MG63 (cell line): ENCODE results near the gene GP2. TPM values are rescaled to one million over a fixed set of nuclear protein-coding genes. Genes with fewer than 3 reads are reported as not detected.
"Not testable (repeated sequence)": the region's sequence is repeated elsewhere in the genome, so short reads cannot be mapped to it uniquely, and the experiment has no call there.

Experiments
- DNase-seq: peaks from one replicate; pipeline ENCODE4 v3.0.0-alpha.2; 2020
- H3K27me3 ChIP-seq: fragments of 250-450 bp; sonication (Bioruptor Pico); 2 replicates; pipeline ENCODE4 v1.5.1; 2020; ENCODE audit warnings: mild to moderate bottlenecking, moderate library complexity
- H3K36me3 ChIP-seq: fragments of 250-450 bp; sonication (Bioruptor Pico); 2 replicates; pipeline ENCODE4 v1.5.1; 2020; ENCODE audit warnings: mild to moderate bottlenecking, moderate library complexity
- H3K4me3 ChIP-seq: fragments of 250-450 bp; sonication (Bioruptor Pico); 2 replicates; pipeline ENCODE4 v1.5.1; 2020; ENCODE audit warnings: mild to moderate bottlenecking, moderate library complexity
- H3K9me3 ChIP-seq: fragments of 250-450 bp; sonication (Bioruptor Pico); 2 replicates; pipeline ENCODE4 v1.5.1; 2020; ENCODE audit warnings: mild to moderate bottlenecking, moderate library complexity
- total RNA-seq: library from RNA; depleted of rRNA; stranded (reverse); fragments of >200 nt; shearing (Covaris generic); gene quantifications from 2 replicates; pipeline ENCODE4 v1.2.3, GENCODE V29; 2014; ENCODE audit warnings: low replicate concordance

Gene GP2
- total RNA-seq, 1 experiment from 2014 or later: not detected

DNA sequence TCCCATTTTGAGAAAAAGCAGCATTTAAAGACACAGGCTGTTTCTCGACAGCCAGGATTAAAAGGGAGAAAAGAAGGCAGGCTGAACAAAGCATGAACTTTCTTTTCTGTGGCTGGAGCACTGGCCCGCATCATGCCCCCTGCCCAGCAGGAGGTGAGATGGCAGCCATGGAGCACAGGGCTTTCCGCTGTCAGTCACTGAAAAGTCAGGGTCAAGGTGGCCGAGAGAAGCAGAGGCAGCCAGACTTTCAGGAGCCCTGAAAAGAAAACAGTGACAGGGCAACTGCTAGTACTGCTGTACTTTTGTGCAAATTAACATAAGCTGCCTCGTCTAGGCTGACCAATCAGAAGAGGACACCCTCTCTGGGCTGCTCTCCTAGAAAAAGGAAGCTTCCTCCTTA, 5.8 kb upstream of the GP2 start:
- no peak for DNase-seq
- H3K36me3 ChIP-seq: no peaks in the 10 kb centered on the region
- H3K27me3 ChIP-seq: no peaks in the 10 kb centered on the region
- no peaks in the 10 kb centered on the region for H3K9me3 ChIP-seq
- no peak overlapping the region for H3K4me3 ChIP-seq

DNA sequence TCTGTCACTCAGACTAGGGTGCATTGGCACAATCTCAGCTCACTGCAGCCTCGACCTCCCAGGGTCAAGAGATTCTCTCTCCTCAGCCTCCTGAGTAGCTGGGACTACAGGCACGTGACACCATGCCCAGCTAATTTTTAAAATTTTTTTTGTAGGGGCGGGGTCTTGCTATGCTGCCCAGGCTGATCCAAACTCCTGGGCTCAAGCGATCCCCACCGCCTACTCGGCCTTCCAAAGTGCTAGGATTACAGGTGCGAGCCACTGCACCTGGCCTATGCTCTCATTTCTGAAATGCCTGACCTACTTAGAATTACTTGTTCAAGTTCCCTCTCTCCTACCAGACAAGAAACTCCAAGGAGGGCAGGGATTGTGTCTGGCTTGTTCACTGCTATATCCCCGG, 5.1 kb upstream of the GP2 start:
- no peaks in the 10 kb centered on the region for H3K27me3 ChIP-seq
- H3K36me3 ChIP-seq: no peaks in the 10 kb centered on the region
- H3K9me3 ChIP-seq: no peaks in the 10 kb centered on the region
- no peak overlapping the region for H3K4me3 ChIP-seq
- DNase-seq: no peak

DNA sequence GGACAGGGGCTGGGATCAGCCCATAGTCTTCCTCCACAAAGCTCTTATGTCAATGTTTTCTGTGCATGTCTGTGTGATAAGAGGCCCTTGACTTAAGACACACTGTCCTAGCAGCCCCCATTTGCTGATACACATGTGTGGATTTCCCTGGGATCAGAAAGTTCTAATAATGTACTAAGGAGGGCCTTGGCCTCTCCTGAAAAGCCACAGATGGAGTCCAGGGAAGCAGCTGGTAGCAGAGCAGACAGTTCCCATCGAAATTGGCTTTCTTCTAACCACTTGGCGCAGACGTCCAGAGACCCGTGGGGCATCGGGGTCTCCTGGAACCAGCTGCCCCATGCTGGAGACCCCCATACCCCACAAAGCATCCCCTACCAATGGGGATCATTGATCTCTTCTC, 4.3 kb upstream of the GP2 start:
- H3K4me3 ChIP-seq: no peak overlapping the region
- H3K36me3 ChIP-seq: no peaks in the 10 kb centered on the region
- no peak for DNase-seq
- no peaks in the 10 kb centered on the region for H3K9me3 ChIP-seq
- no peaks in the 10 kb centered on the region for H3K27me3 ChIP-seq

DNA sequence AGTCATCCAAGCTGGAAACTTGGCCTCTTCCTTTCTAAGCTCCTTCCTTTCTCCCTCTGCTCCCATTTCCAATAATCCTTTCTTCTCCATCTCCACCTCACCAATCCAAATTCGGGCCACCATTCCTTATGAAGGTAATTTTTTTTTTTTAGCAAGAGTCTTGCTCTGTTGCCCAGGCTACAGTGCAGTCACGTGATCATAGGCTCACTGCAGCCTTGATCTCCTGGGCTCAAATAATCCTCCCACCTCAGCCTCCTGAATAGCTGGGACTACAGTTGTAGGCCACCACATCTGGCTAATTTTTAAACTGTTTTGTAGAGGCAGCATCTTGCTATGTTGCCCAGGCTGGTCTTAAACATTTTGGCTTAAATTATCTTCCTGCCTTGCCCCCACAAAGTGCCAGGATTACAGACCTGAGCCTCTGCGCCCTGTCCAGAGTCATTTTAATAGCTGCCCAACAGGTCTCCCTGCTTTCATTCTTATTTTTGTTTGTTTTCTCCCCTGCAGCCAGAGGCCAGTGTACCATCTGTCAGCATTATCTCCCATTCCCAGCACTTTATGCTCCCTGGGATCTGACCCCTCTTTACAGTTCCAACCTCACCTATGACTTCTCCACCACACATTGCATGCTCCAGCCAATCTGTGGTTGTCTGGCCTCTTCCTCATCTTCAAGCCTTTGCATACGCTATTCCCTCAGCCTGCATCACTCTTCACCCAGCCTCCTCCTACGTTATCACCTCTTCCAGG, 2.3 kb upstream of the GP2 start:
- H3K27me3 ChIP-seq: no peaks in the 10 kb centered on the region
- no peak for DNase-seq
- no peaks in the 10 kb centered on the region for H3K36me3 ChIP-seq
- H3K9me3 ChIP-seq: no peaks in the 10 kb centered on the region
- H3K4me3 ChIP-seq: no peak overlapping the region

DNA sequence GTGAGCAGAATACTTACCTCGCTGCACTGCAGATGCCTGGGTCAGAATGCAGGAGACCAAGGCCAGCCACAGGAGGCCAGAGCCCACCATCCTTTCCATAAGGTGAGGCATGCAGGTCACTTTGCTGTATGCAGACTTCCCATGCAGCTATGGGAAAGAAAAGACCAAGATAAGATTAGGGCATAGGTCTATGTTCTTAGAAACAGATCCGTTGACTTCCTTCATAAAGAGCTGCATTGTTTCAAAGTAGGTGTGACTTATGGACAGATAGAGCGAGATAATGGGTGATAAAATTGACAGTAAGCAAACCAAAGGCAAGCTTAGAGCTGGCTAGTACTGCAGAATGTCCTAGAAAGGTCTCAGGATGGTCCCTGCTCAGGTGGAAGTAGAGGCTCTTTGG, 992 bp downstream of the GP2 start:
- H3K4me3 ChIP-seq: no peak overlapping the region
- no peaks in the 10 kb centered on the region for H3K9me3 ChIP-seq
- H3K36me3 ChIP-seq: no peaks in the 10 kb centered on the region
- DNase-seq: no peak
- H3K27me3 ChIP-seq: no peaks in the 10 kb centered on the region

DNA sequence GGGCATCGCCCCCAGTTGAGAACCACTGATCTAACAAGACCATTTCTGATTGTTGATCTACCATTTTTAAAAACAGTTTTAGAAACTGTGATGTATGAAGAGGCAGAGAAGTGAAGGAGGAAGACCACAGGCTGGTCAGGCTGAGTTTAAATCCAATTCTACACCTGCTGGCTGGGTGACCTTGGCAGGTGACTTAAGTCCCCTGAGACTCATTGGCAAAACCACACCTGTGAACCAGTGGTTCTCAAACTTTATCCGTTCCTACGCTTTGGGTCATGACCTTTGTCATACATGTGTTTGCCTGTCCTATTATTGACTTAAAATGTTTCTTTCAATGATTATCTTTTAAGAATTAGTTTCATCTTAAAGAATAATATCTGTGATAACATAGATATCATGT, 2.3 kb downstream of the GP2 start:
- no peak for DNase-seq
- Histone ChIP-seq H3K36me3 (no peaks in the 10 kb centered on the region), H3K27me3 (no peaks in the 10 kb centered on the region)

DNA sequence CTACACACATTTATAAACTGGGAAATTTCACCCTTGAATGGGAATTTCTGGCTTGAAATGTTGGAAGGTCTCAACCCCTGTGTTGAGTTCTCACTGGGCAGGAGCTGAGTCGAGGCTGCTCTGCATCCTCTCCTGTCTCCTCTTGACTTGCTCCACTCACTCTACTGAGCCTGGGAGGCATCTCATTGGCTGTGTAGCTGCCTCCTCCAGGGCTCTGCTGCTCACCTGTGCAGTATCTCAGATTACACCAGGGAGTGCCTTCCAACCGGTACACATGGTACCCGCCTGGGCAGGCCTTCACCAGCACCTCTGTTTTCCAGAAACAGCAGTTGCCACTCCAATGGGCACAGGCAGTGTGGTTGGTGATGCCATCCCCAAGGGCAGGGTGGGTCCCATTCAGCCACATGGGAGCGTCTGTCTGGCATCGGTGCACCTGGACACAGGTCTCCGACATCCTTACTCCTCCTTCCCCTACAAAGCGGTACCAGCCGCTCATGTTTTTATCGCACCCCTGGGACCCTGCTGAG, 3.7 kb downstream of the GP2 start:
- no peak for DNase-seq
- no peaks in the 10 kb centered on the region for H3K36me3 ChIP-seq
- no peaks in the 10 kb centered on the region for H3K9me3 ChIP-seq
- no peak overlapping the region for H3K4me3 ChIP-seq
- H3K27me3 ChIP-seq: no peaks in the 10 kb centered on the region

More for the DNA sequence above, 2.3 kb downstream of the GP2 start:
- H3K4me3 ChIP-seq: no peak overlapping the region
- H3K9me3 ChIP-seq: no peaks in the 10 kb centered on the region

DNA sequence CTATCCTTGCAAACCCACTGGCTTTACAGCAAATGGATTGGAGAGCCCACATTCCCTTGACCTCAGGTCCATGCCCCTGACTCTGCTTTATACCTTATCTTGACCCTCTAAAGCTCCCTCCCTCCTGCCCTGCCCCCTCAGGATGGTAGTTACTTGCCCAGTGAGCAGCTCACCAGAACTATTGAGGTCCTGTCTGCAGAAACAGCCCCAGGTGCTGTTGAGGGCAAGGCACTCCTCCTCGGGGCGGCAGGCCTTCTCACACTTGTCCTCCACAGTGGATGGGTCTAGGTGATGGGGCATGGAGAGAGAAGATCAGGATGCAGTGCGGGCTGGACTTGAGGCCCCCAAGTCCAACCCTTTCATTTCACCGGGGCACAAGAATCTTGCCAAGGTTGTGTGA, 4.6 kb downstream of the GP2 start:
- Histone ChIP-seq H3K36me3 (no peaks in the 10 kb centered on the region), H3K9me3 (no peaks in the 10 kb centered on the region), H3K27me3 (no peaks in the 10 kb centered on the region), H3K4me3 (no peak overlapping the region)
- no peak for DNase-seq

DNA sequence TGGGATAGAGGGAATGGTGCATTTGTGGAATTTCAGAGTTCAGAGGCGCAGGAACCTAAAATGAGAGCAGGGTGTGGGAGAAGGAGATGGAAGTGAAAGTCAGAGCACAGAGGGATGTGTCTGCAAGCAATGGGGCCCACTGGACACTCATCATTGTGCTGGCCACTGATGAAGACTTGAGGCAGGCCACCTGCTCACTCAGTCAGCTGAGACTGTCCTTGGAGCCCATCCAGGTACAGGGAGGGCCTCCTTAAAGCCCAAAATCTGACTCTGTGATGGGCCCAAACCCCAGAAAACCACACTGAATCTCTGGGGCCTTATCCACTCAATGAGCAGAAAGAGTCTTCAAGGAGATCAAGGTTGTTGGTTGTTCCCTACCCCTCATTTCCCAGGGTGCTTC, 5.6 kb downstream of the GP2 start:
- Histone ChIP-seq H3K4me3 (no peak overlapping the region), H3K36me3 (no peaks in the 10 kb centered on the region), H3K9me3 (no peaks in the 10 kb centered on the region), H3K27me3 (peaks cover 4% of the 10 kb centered on the region; the same call in 1 of the 2 replicates)
- no peak for DNase-seq

DNA sequence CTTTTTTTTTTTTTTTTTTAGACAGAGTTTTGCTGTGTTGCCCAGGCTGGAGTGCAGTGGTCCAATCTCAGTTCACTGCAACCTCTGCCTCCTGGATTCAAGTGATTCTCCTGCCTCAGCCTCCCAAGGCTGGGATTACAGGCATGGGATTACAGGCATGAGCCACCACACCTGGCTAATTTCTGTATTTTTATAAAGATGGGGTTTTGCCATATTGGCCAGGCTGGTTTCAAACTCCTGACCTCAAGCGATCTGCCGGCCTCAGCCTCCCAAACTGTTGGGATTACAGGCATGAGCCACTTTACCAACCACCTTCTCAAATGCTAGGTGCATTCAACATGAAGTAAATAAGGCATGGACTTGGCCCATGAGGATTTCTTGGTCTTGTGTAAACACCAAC, 6.3 kb downstream of the GP2 start:
- not testable (repeated sequence) for H3K9me3 ChIP-seq, DNase-seq, H3K4me3 ChIP-seq, H3K27me3 ChIP-seq, H3K36me3 ChIP-seq

DNA sequence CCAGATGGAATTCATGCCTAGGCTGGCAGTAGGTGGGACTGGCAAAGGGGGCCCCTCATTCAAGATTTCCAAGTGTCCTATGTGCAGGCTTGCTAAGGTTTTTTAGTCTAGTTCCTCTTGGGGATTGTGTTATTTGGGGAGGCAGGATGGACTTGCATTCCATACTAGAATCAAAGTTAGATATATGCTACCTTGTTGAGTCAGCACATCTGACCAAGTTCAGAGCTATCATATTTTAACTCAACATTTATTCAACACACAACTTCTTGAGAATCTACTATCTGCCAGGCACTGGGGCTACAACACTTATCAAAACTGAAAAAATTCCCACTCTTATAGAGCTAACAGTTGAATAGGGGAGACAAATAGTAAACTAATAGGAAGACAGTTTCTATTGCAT, 6.7 kb downstream of the GP2 start:
- H3K4me3 ChIP-seq: no peak overlapping the region
- no peaks in the 10 kb centered on the region for H3K9me3 ChIP-seq
- H3K27me3 ChIP-seq: peaks cover 4% of the 10 kb centered on the region; the same call in 1 of the 2 replicates
- H3K36me3 ChIP-seq: no peaks in the 10 kb centered on the region
- DNase-seq: no peak

DNA sequence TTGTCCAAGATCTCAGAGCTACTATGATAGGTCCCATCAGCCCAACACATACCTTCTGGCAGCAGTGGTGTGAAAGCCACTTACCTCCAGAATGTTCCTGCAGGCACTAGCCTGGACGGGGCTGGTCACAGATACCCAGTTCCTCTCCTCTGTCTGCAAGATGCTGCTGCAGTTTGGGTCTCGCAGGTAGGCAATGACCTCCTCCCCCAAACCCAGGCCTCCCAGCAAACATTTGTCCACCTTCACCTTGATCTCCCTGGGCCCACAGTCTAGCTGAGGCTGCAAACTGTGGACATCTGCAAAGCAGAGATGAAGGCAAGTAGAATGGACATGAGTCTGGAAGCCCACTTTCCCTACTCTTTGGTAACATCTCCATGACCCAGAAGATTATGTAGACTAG, 7.1 kb downstream of the GP2 start:
- peaks cover 6% of the 10 kb centered on the region; the same call in 1 of the 2 replicates for H3K27me3 ChIP-seq
- H3K9me3 ChIP-seq: no peaks in the 10 kb centered on the region
- no peak for DNase-seq
- no peaks in the 10 kb centered on the region for H3K36me3 ChIP-seq
- no peak overlapping the region for H3K4me3 ChIP-seq

DNA sequence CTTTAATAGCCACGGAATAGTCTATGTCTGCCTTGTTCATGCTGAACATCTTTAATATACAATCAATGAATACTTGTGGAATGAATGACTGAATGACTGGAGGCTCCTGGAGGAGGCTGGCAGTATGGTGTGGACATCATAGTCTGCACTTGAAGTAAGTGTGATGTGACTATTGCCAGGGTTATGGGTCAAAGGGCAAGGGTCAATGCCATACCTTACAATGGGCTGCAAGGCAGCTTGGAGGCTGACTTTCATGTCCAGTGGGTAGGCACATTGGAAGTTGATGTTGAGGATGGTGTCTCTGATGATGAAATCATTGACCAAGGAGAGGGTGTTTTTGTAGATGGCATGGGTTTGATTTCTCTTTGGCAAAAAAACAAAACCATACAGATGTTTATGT, 7.9 kb downstream of the GP2 start:
- H3K27me3 ChIP-seq: peaks cover 6% of the 10 kb centered on the region; the same call in 1 of the 2 replicates
- no peaks in the 10 kb centered on the region for H3K9me3 ChIP-seq
- H3K36me3 ChIP-seq: no peaks in the 10 kb centered on the region
- no peak for DNase-seq
- H3K4me3 ChIP-seq: no peak overlapping the region

DNA sequence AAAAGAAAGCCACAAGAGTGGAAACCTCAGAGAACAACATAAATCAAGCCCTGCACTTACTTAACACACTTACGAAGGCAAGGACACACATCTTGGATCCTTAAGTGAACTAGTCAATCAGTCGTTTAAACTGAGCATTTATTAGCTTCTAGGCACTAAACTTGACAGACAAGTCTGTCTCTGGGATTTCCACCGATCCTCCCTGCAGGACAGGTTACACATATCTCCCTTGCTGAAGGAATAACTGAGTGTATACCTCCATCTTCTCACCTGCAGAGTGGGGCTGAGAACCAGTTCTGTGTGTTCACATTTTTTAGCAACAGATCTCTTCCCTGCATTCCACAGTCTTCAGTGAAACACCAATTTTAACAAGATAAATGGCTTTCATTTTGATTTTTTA, 8.9 kb downstream of the GP2 start:
- Histone ChIP-seq H3K4me3 (no peak overlapping the region), H3K36me3 (no peaks in the 10 kb centered on the region), H3K9me3 (no peaks in the 10 kb centered on the region), H3K27me3 (peaks cover 6% of the 10 kb centered on the region; the same call in 1 of the 2 replicates)
- DNase-seq: no peak

DNA sequence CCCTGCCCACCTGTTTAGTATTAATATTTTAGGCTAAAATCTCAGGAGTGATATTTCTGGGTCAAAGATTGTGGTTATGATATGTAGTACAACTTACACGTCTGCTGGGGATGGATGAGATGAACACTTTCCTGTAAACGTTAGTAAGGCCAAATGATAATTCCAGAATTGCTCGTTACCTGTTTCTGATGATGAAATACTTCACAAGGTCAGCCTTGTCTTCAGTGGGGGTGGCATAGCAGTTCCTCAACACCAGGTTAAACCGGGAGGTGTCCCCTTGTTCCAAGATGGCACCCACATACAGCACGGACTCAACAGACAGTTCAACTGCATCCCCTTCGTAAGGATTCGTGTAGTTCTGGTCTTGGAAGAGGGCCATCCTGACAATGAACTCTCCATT, 9.3 kb downstream of the GP2 start:
- no peak for DNase-seq
- Histone ChIP-seq H3K4me3 (no peak overlapping the region), H3K9me3 (no peaks in the 10 kb centered on the region), H3K36me3 (no peaks in the 10 kb centered on the region), H3K27me3 (peaks cover 8% of the 10 kb centered on the region; the same call in 1 of the 2 replicates)

DNA sequence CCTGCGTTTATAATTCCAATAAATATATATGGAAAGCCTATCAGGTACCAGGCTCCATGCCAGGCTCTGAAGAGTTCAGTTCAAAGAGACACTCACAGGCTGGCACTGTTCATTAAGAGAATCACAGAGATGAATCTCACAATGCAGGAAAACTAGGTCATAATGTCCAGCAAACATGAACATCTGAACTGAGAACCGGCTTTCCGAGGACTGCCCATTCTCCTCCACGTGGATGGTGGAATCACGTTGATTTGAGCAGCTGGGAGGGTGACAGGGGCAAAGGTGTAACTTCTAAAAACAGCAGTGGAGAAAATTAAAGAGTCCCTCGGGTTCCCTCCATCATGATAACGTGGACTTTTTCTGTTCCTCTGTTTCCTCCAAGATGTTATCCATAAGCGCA, 10.2 kb downstream of the GP2 start:
- Histone ChIP-seq H3K4me3 (no peak overlapping the region), H3K27me3 (peaks cover 12% of the 10 kb centered on the region; the same call in 1 of the 2 replicates), H3K9me3 (no peaks in the 10 kb centered on the region), H3K36me3 (no peaks in the 10 kb centered on the region)
- no peak for DNase-seq

DNA sequence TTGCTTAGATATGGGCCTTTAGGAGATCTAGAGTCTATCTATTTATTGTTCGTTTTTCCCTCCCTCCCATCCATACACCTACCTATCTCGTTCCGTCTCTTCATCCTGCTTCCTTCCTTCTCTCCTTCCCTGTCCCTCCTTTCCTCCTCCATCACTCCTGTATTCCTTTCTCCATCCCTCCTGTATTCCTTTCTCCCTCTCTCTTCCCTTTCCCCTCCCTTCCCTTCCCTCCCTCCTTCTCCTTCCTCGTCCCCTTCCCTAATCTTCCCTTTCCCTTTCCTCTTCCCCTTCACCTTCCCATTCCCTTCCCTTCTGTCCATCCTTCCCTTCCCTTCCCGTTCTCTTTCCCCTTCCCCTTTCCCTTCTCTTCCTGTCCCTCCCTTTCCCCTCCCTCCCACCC, 10.6 kb downstream of the GP2 start:
- Histone ChIP-seq H3K9me3 (no peaks in the 10 kb centered on the region), H3K4me3 (no peak overlapping the region), H3K36me3 (no peaks in the 10 kb centered on the region), H3K27me3 (peaks cover 12% of the 10 kb centered on the region; the same call in 1 of the 2 replicates)
- no peak for DNase-seq

DNA sequence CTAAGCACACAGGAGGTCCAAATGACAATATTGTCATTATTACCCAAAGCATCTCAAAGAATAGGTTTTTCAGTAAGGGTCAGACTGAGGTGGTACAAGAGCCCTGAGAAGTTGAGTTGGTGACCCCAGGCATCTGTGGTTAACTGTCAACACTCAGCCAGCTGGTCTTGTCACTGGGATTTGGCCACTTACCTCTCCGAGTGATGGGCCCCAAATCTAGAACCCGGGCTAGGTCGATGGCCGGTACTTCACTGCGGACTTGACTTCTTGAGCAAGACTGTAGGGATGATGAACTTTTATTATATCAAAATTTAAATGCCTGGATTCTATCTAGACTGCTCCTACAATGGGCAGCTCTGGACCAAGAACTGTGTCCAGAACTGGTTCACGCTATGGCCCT, 11.5 kb downstream of the GP2 start:
- no peak overlapping the region for H3K4me3 ChIP-seq
- DNase-seq: no peak
- no peaks in the 10 kb centered on the region for H3K9me3 ChIP-seq
- peaks cover 12% of the 10 kb centered on the region; the same call in 1 of the 2 replicates for H3K27me3 ChIP-seq
- no peaks in the 10 kb centered on the region for H3K36me3 ChIP-seq
